GM21447 (cell line): ENCODE data around the gene PRLR.
A peak's percentile ranks its signal among the peaks of the same experiment; 100 is the strongest.

Experiments
- ATAC-seq: cut with Tn5 transposase; IDR thresholded peaks from one replicate; pipeline ENCODE4 v1.9.1; 2021; ENCODE audit not compliant: unreplicated experiment

PRLR gene

DNA sequence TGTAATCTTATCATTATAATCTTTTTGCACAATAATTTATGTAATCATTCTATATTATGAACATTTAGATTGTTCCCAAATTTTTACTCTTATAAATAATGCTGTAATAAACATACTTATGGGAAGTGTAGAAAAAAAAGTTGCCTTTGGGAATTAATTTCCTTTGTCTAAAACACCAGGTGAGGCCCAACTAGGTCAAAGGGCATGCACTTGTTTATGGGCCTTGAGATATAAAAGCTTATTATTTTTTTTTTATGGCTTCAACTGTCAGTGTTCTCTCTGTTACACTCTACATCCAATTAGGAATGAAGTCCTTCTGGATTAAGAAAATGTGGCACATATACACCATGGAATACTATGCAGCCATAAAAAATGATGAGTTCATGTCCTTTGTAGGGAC is 6.5 kb upstream of the PRLR start:
- no peak for ATAC-seq

GRCh38 chr5:35233601-35234000 is 3.3 kb upstream of the PRLR start:
- ATAC-seq, result no peak

GRCh38 chr5:35233121-35233520 is 2.8 kb upstream of the PRLR start:
- no peak for ATAC-seq

DNA sequence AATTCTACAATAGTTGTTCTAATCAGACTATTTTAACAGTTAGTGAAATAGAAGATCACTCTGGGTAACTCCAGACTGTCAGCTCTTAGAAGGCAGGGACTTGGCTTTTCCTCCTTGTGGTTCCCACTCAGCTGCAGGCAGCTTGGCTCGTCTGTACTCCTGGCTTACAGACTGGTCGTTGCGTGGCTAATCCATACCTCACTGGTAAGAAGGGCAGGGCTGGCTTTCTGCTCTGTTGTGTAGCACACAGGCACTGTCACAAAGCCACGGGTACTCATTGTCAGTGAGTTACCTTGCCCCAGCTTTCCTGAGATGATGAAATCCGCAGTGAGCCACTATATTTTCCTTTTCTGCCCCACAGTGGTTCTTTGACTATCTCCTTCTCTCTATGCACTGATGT is 1.8 kb upstream of the PRLR start:
- ATAC-seq, result no peak

DNA sequence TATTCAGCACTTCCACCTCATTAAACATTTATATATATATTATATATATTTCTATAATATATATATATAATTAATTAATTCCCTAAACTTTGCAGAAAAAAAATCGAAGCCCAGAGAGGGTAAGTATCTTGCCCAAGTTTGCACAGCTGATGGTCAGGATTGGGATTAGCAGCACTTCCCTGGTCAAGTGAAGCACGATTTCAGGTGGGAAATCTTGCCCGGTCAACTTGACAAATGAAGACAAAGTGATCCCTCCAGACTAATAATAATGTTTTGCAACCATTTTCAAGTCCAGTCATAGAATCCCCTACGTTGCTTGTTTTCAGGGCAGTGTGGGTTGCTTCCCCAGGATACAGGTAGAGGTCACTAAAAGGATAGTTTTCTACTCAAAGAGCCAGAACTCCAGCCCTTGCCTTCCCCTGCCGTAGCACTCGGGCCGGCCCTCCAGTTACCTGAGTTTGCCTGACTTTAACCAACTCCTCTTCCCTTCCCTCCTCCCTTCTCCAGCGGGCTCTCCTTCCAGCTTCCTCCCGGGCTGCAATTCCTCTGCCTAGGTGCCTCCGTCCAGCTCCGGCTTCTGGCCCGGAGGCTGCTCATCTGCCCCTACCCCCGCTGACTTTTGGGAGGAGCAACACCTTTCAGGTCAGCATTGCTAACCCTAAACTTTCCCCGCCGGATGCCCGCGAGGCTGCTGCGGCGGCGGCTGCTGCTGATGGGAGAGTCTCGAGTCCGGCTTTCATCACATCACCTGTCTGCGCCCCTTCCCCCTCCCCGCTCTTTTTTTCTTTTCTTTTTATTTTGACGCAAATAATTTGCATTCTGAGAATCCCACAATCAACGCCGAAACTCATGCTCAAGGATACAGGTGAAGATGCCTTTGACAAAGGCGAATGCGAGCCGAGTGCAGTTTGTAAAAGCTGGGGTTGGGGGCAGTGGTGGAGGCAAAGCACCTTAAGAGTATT is 930 bp downstream of the PRLR start:
- peak; percentile 63 for ATAC-seq

DNA sequence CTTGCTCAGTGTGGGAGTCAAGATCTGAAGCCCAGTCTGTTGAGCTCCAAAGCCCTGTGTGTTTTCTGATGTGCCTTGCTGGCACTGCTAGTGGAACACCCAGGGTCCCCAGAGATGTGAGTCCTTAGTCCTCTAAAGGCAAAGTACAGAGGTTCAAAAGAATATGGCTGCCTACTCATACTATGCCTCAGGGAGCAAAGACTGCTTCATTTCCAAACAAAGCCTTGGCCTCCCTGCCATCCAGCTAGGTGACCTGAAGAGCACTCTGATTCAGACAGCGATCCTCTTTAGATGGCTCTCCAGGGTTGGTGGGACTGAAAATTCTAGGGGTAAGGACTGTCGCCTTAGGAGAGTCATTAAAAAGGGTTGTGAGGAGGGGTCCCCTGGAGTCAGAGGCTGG is 2.0 kb downstream of the PRLR start:
- ATAC-seq, result no peak

- ATAC-seq, result no peak
Observed at GRCh38 chr5:35227720-35228119, 2.6 kb downstream of the PRLR start.

- no peak for ATAC-seq
Observed at GRCh38 chr5:35223787-35224395, 6.4 kb downstream of the PRLR start.

GRCh38 chr5:35220967-35221366 is 9.3 kb downstream of the PRLR start:
- no peak for ATAC-seq

DNA sequence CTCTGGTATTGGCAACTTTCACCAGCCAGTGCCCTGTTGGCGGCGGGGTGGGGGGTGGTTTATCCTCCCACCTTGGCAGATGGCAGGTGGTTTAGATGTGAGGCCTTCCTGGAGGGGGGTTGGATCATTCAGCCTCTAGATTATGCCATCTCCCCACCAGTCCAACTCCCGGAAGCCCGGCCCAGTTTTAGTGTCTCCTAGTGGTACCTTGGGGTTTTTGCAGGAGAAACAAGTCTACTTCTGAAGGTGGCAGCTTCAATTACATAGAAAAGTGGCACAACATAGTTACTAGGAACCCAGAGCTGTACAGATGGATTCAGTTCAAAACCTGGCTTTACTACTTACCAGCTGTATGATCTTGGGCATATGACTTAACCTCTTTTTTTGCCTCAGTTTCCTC is 11.3 kb downstream of the PRLR start:
- no peak for ATAC-seq

GRCh38 chr5:35214051-35214450 is 16.2 kb downstream of the PRLR start:
- no peak for ATAC-seq

GRCh38 chr5:35213608-35214007 is 16.7 kb downstream of the PRLR start:
- ATAC-seq, result no peak

DNA sequence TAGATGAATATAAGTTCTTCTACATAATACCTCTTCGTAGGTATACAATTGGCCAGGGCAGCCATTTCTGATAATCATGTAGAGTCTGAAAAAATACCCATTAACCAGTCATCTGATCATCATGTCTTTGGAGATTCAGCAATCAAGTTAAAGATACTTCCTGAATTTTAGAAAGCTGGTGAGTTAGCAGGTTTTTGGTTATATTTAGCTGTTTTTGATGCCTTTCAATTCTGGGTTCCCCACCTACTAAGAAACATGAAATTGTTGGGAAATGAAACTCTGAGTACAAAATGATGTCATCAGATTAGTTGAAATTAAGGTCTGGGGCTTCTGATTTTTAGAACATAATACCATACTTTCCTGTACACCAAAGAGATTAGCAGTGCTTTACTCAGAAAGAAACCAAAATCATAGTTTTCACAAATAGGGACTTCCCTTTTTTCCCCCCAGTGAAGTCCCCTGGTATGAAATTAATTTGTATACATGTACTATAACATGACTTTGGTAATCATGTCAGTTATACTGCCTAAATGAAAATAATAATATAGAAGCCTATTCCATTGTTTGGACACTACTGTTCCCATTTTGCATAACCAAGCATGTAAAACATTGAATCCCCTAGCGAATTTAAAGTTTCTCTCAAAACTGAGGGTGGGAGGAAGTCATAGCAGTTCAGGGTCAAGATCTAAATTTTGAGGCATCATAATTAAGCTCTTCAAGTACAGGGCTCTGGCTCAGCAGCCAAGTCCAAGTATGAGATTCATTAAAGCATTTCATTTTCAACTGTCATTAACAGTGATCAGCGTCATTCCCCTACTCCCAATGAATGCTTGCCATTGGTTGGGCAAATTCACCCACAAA is 17.9 kb downstream of the PRLR start:
- ATAC-seq, result peak; percentile 80

GRCh38 chr5:35209862-35210261 is 20.4 kb downstream of the PRLR start:
- ATAC-seq, result no peak

- ATAC-seq, result no peak
Observed at GRCh38 chr5:35205606-35206005, 24.7 kb downstream of the PRLR start.

GRCh38 chr5:35205186-35205585 is 25.1 kb downstream of the PRLR start:
- no peak for ATAC-seq

DNA sequence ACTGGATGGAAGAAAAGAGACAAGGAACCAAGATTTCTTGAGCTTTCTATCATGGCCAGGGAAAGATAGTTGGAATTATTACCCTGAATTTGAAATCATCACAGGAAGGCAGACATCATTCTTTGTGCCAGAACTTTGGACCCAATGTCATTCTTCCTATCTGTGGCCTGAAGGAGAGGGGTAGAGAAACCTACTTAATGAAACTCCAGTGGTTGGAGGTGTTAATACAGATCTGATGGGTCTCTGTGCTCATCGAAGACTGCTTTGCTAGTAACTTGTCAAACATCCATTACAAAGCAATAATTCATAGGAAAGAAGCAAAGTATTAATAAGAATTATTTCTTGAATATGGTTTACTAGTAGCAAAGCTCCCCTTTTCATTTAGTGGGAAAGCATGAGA is 26.9 kb downstream of the PRLR start:
- ATAC-seq, result no peak

- peak; percentile 60 for ATAC-seq
Observed at GRCh38 chr5:35202319-35203111, 27.8 kb downstream of the PRLR start.

DNA sequence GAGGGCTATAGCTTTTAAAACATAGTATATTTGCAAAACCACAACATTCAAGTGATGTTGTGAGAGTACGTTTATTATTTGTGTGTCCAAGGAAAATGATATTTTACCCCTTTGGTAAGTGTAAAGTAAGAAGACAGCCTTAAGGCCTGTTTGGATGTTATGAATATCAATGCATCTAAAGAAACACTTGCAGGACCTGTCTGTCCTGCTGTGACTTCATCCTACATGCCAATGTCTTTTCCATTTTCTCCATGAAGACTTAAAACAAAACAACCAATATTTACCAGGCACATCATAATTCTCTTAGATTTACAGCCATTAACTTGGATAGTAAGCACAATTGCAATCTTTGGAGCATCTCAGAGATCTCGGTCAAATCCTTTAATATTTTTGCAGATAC is 29.0 kb downstream of the PRLR start:
- ATAC-seq, result no peak

DNA sequence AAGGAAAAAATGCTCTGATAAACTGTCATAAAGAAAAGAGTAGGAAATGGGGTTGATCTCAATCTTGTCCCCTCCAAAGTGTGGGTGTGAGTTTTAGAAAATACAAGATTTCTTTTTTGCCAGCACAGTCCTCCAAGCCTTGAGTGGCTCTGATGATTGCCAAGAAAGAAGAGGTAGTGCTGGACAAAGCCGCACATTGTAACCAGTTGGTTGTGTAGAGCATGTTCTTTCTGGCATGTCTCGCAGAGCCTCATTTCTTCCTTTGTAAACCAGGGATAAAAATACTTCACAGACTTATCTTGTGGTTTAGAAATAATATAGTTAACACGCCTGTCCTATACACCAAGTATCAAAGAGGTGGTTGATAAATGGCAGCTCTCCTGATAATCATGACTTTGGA is 30.4 kb downstream of the PRLR start:
- no peak for ATAC-seq

GRCh38 chr5:35198686-35199085 is 31.6 kb downstream of the PRLR start:
- no peak for ATAC-seq
